Dermis microvascular lymphatic vessel endothelial cell (primary cell): ENCODE results near the gene CERS1. TPM values are rescaled to one million over a fixed set of nuclear protein-coding genes. Genes with fewer than 3 reads are reported as not detected.

Source experiments
- DNase-seq, 2 donors: peaks; one replicate each; pipeline versions ENCODE4 v3.0.0 to v3.0.0-alpha.2; 2010; ENCODE audit warnings: low read depth in 2 of 2
- total RNA-seq: library from RNA; depleted of rRNA; stranded (reverse); fragments of >200 nt; gene quantifications from 2 replicates; pipeline ENCODE4 v1.2.1, GENCODE V29; 2014

CERS1 gene
- total RNA-seq, 1 donor from 2014 or later = 2.4 TPM

DNA sequence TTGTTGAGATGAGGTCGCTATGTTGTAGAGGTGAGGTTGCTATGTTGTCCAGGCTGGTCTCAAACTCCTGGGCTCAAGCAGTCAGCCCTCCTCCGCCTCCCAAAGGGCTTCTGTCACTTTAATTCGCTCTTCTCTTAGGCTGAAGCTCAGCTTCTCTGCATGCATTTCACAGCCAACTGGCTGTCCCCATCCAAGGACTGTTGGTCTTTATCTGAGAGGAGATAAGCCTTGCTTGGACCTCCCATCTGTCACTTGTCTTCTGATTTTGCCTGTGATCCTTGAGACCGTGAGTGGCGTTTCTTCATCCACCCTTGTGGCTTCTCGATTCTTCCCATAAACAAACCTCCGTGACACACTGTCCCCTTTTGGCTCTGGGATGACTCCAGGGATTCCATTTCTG lies 24.4 kb downstream of the CERS1 start:
- DNase-seq = no peak

DNA sequence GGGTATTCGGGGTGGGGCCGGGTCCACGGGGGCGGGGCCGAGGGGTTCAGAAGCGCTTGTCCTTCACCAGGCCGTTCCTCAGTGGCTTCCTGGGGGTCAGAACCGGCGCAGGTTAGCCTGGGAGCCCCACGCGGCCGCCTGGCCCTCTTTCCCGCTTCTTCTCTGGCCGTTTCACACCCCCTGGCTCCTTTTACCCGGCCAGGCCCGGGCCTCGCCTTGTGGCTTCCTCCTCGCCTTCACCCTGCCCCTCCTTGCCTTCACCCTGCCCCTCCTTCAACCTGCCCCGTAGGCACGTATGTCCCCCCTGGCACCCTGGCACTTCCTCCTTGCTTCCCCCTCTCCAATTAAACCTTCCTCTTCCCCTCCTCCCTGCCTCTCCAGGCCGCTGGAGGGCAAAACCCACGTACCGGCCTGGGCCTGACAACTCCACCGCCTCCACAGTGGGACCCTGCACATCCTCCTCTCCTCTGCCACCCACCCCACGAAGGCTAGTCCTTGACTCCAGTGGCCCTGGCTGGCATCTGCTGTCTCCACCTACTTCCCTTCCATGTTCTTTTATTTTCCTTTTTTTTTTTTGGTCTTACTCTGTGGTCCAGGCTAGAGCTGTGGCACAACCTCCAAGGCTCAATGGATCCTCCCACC lies 25.3 kb downstream of the CERS1 start:
- no peak for DNase-seq

DNA sequence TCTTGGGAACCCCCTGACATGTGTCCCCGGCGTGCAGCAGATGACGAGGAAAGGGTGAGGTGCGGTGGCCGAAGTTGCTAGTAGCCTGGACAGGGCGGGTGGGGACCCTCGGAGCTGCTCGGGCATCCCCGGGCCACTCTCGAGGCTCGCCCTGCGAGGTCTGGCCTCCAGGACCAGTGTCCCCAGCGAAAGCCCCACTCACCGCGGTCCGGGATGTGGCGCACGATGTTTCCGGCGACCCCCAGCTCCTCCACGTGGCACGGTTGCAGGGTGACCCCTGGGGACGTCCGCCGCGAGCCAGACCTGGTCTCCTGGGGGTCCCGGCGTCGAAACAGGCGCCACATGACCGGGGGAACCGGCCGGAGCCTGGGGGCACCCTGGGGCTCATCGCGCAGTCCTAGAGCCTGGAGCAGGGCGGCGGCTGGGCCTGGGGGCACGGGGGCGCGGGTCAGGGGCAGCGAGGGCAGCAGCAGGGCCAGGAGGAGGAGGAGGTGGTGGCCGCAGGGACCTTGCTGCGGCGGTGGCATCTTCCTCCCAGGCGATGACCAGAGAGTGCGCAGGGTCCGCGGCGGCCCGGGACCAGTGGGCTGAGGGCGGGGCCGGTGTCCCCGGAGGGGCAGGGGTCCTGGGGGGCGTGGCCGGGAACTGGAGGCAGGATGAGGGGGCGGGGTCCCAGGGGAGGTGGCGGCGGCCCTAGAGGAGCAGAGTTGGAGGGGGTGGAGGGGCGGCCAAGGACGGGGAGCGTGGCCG lies 26.0 kb downstream of the CERS1 start:
- DNase-seq = no peak

DNA sequence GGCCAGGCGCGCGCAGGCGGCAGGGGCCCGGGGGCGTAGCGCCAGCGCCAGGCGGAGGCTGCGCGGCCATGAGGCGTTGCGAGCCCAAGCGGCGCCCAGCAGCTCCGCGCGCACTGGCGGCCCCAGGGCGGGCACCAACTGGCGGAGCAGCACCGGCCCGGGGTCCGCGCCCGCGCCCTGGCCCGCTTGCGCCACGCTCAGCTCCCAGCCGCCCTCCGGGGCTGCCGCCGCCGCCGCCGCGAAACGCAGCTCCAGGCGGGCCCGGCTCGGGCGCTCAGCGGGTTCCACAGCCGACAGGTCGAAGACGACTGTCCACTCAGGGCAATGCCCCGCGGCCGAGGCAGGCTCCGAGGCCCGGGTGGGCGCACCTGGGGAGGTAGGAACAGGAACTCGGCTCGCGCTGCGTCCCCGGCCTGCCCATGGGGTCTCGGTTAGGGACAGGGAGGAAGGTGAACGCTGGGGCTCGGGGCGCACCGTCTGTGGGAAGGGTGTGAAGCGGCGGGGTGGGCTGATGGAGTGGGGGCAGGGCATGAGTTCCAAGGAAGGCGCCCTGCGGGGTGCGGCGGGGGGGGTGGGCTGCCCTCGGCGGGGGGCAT lies 26.8 kb downstream of the CERS1 start:
- peak in 1 of 2 donors; percentile 56 for DNase-seq

DNA sequence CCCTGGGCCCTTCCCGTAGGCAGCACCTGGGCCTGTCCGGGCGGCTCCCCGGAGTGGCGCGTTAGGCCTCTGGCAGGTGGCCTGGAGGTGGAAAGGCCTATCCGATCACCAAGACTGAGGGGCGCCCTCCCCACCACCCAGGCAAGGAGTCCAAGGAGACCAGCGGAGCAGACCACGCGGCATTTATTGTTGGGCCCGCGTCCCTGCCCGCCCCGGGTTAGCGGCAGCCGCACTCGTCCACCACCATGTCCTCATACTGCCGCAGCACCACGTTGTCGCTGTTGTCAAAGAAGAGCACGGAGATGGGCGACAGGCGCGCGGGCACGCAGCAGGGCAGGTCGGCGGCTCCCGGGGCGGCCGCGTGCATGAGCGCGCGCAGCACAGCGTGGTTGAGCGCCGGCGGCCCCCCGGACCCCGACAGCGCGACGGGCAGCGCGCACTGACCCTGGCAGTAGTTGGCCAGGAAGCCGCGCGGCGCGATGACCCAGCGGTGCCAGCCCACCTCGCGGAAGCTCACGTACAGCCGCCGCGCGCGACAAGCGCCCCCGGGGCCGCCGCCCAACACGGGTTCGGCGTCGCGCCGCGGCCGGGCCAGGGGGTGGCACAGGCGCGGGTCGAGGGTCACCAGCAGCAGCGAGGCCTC lies 27.5 kb downstream of the CERS1 start:
- no peak for DNase-seq

DNA sequence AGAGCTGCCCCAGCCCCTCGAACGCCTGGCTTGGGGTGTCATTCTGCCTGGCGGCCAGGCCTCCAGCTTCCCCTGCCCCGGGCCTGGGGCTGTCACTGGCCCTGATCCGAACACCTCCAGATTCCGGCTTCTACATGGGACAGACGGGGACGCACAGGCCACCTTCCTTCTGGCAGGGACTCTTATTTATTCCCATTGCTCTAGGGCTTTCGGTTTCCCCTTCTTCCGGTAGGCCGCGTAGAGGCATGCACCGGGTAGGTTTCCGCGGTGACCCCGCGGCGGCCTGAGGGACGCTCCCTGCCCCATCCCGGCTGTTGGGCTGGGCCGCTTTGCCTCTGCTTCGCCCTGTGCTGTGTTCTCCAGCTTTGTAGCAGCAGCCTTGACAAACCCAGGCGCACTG lies 28.2 kb downstream of the CERS1 start:
- no peak for DNase-seq

DNA sequence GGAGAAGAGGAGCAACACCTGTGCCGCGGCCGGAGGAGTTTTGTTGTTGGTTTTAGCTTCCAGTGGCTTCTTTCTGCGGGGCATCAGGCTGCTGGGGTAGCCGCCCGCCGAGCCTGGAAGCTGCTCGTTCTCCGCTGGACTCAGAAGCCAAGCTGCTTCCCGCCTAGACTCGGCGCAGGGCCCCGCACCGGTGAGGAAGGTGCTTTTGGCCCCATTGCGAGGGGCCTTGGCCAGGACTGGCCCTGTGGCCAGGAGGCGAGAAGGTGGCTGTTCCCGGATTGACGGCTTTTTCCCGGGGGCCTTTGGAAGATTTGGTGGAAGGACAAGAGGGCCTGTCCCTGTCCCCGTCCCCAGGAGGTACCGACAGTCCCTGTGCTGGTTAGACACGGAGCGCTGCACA lies 28.8 kb downstream of the CERS1 start:
- no peak for DNase-seq

DNA sequence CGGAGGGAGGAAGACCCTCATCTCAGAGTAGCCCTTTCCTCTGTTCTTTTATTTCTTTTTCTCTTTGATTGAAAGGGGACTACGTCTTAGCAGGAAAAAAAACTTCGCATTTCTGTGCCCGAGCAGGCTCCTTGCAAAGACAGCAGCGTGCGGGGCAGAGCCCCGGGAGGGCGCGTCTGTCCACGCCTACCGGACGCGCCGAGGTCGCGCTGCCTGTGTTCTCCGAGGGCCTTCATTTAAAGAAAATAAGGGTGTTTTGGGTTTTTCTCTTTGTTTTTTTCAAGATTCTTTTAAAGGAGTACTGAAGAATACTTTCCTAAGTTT lies 29.2 kb downstream of the CERS1 start:
- DNase-seq = no peak

DNA sequence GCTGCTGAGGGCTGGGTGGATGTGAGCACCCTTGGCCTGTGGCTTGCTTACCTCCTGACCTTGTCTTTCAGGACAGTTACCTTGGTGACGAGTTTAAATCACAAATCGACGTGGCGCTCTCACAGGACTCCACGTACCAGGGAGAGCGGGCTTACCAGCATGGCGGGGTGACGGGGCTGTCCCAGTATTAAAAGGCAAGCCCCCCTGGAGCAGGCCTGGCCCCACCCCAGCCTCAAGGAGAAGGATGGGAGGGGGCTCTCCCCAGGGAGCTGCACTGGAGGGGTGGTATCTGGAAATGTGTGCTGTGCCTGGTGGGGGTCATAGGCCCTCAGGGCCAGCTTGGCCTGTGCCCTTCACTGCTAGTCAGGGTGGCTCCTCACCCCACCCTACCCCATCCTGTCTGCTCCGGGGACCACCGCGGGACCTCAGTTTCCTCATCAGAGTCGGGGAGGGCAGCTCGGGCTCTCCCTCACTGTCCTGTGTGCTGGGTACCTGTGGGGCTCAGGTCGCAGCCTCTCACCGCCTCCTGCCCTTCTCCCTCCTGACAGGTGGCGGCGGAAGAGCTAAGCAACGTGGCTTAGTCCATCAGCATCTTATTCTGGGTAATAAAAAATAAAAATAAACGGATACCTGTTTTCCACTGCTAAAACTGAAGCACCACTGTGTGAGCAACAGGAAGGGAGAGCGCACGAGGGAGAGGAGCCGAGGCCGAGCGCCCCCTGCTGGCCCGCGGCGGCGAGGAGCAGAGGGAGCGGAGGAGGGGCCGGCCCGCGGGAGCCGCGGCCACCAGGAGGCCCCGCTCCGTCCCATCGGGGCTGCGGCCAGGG lies 29.8 kb downstream of the CERS1 start:
- peak in 1 of 2 donors; percentile 67 for DNase-seq

DNA sequence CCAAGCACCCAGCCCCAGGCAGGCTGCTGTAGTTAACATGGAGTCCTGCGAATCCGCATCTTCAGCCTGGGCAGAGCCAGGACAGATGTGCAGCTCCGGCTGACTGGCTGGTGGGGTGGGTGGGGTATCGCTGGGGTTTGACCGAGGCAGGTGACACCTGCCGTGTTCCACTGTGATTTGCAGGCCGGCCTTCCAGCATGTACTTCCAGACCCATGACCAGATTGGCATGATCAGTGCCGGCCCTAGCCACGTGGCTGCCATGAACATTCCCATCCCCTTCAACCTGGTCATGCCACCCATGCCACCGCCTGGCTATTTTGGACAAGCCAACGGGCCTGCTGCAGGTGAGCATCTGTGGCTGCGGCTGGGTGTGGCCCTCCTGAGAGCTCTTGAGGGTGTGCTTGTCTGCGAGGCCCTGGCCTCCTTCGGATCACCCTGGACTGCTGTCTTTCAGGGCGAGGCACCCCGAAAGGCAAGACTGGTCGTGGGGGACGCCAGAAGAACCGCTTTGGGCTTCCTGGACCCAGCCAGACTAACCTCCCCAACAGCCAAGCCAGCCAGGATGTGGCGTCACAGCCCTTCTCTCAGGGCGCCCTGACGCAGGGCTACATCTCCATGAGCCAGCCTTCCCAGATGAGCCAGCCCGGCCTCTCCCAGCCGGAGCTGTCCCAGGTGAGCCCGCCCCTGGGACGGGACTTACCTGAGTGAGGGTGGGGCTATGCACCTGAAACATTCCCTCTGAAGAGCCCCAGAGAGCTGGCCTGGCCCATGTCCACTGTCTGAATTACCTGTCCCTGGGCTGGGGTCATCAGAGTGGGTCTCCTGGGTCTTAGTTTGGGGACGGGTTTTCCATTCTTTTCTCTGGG lies 30.6 kb downstream of the CERS1 start:
- DNase-seq = no peak

DNA sequence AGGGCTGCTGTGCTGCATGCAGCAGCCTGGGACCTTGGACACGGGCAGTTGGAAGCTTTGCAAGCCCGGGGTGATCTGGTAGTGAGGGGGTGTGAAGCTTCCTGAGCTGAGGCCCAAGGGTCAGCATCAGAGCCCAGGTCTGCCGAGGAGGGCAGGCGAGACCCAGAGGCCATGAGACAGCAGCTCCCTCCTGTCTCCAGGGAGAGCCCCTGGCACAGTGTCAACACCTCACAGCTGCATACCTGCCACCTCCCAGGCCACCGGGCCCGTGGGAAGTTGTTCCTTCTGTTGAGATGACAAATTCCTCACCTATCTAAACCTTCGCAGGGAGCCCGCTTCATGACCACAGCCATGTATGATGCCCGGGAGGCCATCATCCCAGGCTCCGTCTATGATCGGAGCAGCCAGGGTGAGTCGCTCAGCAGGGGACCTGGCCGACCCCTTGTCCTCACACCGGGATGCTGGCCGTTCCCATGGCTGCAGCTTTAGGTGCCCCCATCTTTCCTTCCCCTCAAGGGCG lies 32.1 kb downstream of the CERS1 start:
- DNase-seq = no peak

DNA sequence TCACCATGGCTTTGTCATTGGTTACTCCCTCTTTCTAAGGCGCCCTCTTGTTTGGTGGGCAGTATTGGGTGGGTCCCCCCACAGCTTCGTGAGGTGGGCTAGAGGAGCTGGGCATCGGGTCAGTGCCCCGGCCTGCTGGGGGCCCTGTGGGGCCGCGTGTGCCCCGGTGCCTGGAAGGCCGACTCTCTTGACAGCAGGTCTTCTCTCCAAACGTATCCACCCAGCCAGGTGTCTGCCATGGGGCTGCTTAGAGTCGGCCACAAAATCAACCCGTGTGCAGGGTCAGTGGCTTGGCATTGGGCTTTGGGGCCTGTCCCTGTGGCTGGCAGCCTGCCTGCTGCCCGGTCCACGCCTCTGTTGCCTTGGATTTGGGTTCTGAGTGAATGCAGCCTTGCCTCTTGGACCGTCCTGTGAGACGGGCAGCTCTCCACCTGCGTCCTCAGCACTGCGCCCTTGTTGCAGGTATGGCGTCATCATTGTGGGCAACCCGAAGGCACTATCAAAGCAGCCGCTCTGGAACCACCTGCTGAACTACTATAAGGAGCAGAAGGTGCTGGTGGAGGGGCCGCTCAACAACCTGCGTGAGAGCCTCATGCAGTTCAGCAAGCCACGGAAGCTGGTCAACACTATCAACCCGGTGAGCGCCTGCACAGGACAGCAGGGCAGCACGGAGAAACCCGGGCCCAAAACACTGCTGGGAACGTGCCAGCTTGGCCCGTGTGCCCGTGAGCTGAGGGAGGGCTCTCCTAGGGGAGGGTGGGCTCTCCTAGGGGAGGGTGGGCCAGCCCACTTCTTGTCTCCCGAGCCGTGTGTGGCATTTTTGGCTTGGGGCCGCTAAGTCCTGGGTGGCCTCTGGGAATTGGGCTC lies 32.7 kb downstream of the CERS1 start:
- DNase-seq = no peak

DNA sequence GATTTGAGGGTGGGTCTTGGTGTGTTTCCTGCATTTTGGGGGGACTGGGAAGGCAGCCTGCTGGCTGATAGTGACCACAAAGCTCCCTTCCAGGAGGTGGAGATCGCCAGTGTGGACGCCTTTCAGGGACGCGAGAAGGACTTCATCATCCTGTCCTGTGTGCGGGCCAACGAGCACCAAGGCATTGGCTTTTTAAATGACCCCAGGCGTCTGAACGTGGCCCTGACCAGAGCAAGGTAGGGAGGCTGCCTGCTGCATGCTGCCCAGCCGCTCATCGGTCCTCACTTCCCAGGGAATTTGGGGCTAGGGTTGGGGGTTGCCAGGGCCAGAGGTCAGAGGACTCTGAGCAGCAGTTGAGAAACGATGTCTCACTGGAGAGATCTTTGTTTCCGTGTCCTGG lies 34.0 kb downstream of the CERS1 start:
- DNase-seq = no peak

DNA sequence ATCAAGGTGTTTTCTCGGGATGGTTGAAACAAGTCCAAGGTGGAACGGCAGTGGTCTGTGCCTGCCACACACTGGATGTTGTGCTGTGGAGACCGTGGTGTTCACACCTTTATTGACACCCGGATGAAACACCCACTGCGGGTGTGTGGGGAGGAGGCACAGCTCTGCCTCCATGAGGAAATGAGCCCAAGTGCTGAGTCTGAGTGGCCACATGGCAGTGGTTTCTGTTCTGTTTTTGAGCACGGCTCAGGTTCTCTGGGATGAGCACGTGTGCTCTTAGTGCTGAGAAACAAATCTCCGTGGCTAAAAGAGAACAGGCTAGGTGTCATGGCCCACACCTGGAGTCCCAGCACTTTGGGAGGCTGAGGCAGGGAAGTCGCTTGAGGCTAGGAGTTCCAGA lies 34.7 kb downstream of the CERS1 start:
- no peak for DNase-seq

DNA sequence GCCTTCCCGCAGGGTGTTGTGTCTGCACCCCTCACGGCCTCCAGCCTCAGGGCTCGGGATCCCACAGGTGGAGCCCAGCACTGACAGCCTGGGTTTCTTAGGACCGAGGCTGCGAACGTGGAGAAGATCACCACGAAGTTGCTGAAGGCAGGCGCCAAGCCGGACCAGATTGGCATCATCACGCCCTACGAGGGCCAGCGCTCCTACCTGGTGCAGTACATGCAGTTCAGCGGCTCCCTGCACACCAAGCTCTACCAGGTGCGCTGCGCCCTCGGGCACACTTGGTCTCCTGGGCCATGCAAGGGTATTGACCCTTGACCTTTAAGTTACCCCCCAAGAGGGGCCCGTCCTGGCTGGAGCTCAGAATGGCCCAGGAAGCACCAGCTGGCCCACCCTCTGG lies 35.2 kb downstream of the CERS1 start:
- DNase-seq = no peak

DNA sequence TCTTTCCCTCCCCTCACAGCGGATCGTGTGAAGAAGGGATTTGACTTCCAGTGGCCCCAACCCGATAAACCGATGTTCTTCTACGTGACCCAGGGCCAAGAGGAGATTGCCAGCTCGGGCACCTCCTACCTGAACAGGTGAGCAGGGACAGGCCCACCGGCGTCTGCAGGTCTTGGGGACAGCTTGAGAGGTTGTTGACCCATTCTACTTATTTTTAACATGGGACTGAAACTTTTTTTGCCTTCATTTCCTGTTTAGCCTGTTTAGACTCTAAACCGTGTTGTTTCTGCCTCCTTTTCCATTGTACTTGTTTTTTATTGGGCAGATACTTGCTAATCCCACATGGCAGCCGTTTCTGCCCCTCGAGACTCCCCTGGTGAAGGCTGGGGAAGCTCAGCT lies 35.7 kb downstream of the CERS1 start:
- DNase-seq = no peak

DNA sequence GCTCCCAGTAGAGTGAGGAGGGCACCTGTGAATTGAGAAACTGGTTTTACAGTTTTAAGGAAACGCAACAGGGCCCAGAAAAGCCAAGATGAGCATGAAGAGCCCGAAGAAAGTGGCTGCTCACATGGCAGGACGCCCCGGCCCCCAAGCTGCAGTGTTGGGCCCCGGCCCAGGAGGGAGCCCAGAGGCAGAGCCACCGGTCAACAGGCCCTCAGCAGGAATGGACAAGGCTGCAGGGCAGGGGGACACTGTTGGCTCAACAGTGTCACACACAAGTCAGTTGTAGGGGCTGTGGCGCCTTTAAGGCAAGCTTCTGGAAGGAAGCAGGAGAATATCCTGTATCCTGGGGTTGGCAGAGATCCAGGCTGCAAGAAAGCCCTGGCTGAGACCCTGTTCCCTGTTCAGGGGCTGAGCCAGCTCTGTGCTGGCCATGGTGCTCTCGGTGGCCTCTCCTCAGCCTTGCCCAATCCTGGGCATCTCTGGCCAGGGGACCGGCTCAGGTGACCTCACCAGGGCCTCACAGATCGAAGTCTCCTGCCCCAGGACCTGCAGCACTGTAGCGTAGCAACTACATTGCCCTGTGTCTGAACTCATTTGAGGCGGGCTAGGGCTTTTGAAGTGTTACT lies 36.2 kb downstream of the CERS1 start:
- DNase-seq = peak in 1 of 2 donors; percentile 76

DNA sequence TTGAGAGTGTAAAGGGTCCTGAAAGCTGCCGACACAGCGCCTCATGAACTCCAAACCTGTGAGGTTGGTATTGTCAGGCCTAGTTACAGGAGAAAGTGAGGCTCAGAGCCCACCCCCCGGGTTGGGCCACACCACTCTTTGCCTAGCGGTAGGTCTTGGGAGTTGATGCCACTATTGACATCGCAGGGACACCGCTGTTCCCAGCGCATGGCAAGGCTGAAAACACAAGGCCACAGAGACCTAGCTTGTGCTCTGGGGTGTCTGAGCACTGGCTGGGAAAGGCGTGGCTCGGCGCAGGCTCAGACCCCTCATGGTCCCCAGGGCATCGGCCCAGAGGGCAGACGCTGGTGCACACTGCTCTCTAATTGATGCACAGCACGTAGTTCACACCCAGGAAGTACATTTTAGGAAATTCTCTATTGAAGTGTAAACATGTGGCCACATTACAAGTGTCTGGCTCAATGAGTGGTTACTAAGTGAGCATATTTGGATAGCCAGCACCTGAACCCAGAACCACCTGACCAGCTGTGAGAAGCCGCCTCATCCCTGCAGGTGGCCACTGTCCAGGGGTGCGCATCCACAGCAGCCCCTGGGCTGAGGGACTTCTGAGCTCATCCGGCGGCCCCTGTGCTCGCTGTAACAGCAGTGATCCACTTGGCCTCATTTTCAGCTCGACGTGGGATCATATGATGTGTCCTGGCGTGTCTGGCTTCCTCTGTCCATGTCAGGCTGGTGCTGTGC lies 36.9 kb downstream of the CERS1 start:
- DNase-seq = no peak
